HepG2 (cell line): ENCODE measurements around the gene NEURL1B. TPM values are rescaled to one million over a fixed set of nuclear protein-coding genes. Genes with fewer than 3 reads are reported as not detected.

Source experiments
- ATAC-seq: fragments of 200-7000 bp; cut with Tn5 transposase; 3 replicates; pipeline ENCODE4 v1.9.1; 2020; ENCODE audit warnings: mild to moderate bottlenecking, moderate library complexity
- BruUV-seq: library from RNA; stranded (reverse); fragments of 400-500 nt; replicated peaks from 2 replicates; lab custom pipeline; 2021; lab: Mats Ljungman, UMichigan
- CTCF ChIA-PET: fragments of 300-600 bp; formaldehyde crosslinking; extraction: SDS; loops from one replicate; lab custom pipeline; 2021; ENCODE audit warnings: low total read pairs, inconsistent platforms, low intra/inter-chr PET ratio; lab: Yijun Ruan, JAX
- POLR2A ChIA-PET: fragments of 350-600 bp; sonication (Branson Sonifier 250); formaldehyde crosslinking; loops from one replicate; lab custom pipeline; 2020; ENCODE audit warnings: antibody characterized with exemption, inconsistent platforms; lab: Yijun Ruan, JAX
- DNase-seq: peaks from one replicate; pipeline ENCODE4 v3.0.0-alpha.2; 2015; ENCODE audit warnings: low spot score
- FAIRE-seq: peaks from 3 replicates; lab custom pipeline; 2011; peaks lifted over from hg19 to GRCh38; lab: Jason Lieb, UNC
- H2AFZ ChIP-seq: one replicate; pipeline ENCODE4 v1.6.1; 2011; ENCODE audit warnings: low read length, inconsistent platforms
- H3K27ac ChIP-seq: fragments of 300-600 bp; 3 replicates; pipeline ENCODE4 v1.8.0; 2011; ENCODE audit warnings: mixed run types, mild to moderate bottlenecking, mixed read lengths, low read length, inconsistent platforms; ENCODE audit not compliant: insufficient read depth; ENCODE audit errors: extremely low read length
- H3K27me3 ChIP-seq, 2 experiments: fragments of 200-600 bp in 1 of 2; 2 replicates in 1 of 2; 3 replicates in 1 of 2; pipeline versions ENCODE4 v1.6.0 to v1.8.0; 2011; ENCODE audit warnings: low read length in 2 of 2, mild to moderate bottlenecking in 2 of 2, moderate library complexity in 2 of 2, inconsistent platforms in 1 of 2; ENCODE audit not compliant: insufficient read depth in 2 of 2, control insufficient read depth in 1 of 2
- H3K36me3 ChIP-seq, 2 experiments: fragments of 200-600 bp in 1 of 2; replicated peaks in 1 of 2; 2 replicates in 1 of 2; 3 replicates in 1 of 2; pipeline versions ENCODE4 v1.5.1 to v1.8.0; 2011; ENCODE audit warnings: low read length in 2 of 2, inconsistent platforms in 1 of 2; ENCODE audit not compliant: insufficient read depth in 2 of 2, control insufficient read depth in 1 of 2
- H3K4me1 ChIP-seq: 2 replicates; pipeline ENCODE4 v1.5.1; 2012; ENCODE audit warnings: low read length, inconsistent platforms; ENCODE audit not compliant: insufficient read depth
- H3K4me2 ChIP-seq: 2 replicates; pipeline ENCODE4 v1.6.0; 2011; ENCODE audit warnings: low read depth, low read length, inconsistent platforms
- H3K4me3 ChIP-seq, 3 experiments: fragments of 200-600 bp in 1 of 3; sonication (generic), shearing (Covaris generic) in 1 of 3; replicated peaks in 1 of 3; 2 replicates each; pipeline ENCODE4 v1.5.1; 2011 to 2016; ENCODE audit warnings: low read length in 3 of 3, inconsistent platforms in 2 of 3, low read depth in 2 of 3, mild to moderate bottlenecking in 2 of 3, control low read depth in 1 of 3, mixed read lengths in 1 of 3; ENCODE audit not compliant: insufficient read depth in 1 of 3
- H3K79me2 ChIP-seq: one replicate; pipeline ENCODE4 v1.6.1; 2011; ENCODE audit warnings: low read length, inconsistent platforms; ENCODE audit not compliant: insufficient read depth
- H3K9ac ChIP-seq: 2 replicates; pipeline ENCODE4 v1.6.0; 2011; ENCODE audit warnings: mild to moderate bottlenecking, low read depth, low read length, inconsistent platforms; ENCODE audit not compliant: insufficient read depth
- H3K9me3 ChIP-seq: 2 replicates; pipeline ENCODE4 v1.5.1; 2012; ENCODE audit warnings: mild to moderate bottlenecking, low read length
- H4K20me1 ChIP-seq: 2 replicates; pipeline ENCODE4 v1.6.0; 2011; ENCODE audit warnings: inconsistent platforms, mild to moderate bottlenecking, low read length, moderate library complexity; ENCODE audit not compliant: insufficient read depth
- BHLHE40 ChIP-seq: IDR thresholded peaks from 2 replicates; pipeline ENCODE4 v1.6.1; 2011; ENCODE audit warnings: low read length, improper control_type of control experiment
- HMGXB3 ChIP-seq: sonication (generic); formaldehyde crosslinking; IDR thresholded peaks from 2 replicates; pipeline ENCODE4 v1.4.0; 2020; ENCODE audit warnings: missing genetic modification reagents, borderline replicate concordance
- HNRNPLL ChIP-seq: fragments of 200-400 bp; formaldehyde crosslinking; IDR thresholded peaks from 2 replicates; pipeline ENCODE4 v1.6.1; 2017; ENCODE audit warnings: mild to moderate bottlenecking, low read depth, low read length; ENCODE audit not compliant: poor library complexity, severe bottlenecking
- KAT2B ChIP-seq: fragments of 150-350 bp; IDR thresholded peaks from 2 replicates; pipeline ENCODE4 v1.6.1; 2014; ENCODE audit warnings: low read depth, low read length, borderline replicate concordance
- NFE2L1 ChIP-seq: sonication (generic); formaldehyde crosslinking; IDR thresholded peaks from 2 replicates; pipeline ENCODE4 v1.4.0; 2020; ENCODE audit warnings: missing genetic modification reagents, mild to moderate bottlenecking, borderline replicate concordance
- PREB ChIP-seq: sonication (generic); formaldehyde crosslinking; IDR thresholded peaks from 2 replicates; pipeline ENCODE4 v1.4.0; 2020; ENCODE audit warnings: missing genetic modification reagents
- RXRA ChIP-seq: sonication (generic); formaldehyde crosslinking; IDR thresholded peaks from 2 replicates; pipeline ENCODE4 v1.5.1; 2020; ENCODE audit warnings: missing genetic modification reagents
- SATB2 ChIP-seq: sonication (generic); formaldehyde crosslinking; IDR thresholded peaks from 2 replicates; pipeline ENCODE4 v1.5.0; 2020; ENCODE audit warnings: missing genetic modification reagents
- ZBTB1 ChIP-seq: sonication (generic); formaldehyde crosslinking; IDR thresholded peaks from 2 replicates; pipeline ENCODE4 v1.4.0; 2020; ENCODE audit warnings: missing genetic modification reagents, borderline replicate concordance
- ZNF121 ChIP-seq: sonication (generic); formaldehyde crosslinking; IDR thresholded peaks from 2 replicates; pipeline ENCODE4 v1.5.0; 2020; ENCODE audit warnings: mild to moderate bottlenecking, missing genetic modification reagents
- ZNF280B ChIP-seq: sonication (generic); formaldehyde crosslinking; IDR thresholded peaks from 2 replicates; pipeline ENCODE4 v1.5.0; 2020; ENCODE audit warnings: missing genetic modification reagents, mild to moderate bottlenecking, borderline replicate concordance
- ZNF383 ChIP-seq: sonication (generic); formaldehyde crosslinking; IDR thresholded peaks from 2 replicates; pipeline ENCODE4 v1.4.0; 2020; ENCODE audit warnings: missing genetic modification reagents, mild to moderate bottlenecking, borderline replicate concordance
- ZNF75D ChIP-seq: sonication (generic); formaldehyde crosslinking; IDR thresholded peaks from 2 replicates; pipeline ENCODE4 v1.8.1; 2023; ENCODE audit warnings: missing genetic modification reagents, mild to moderate bottlenecking, borderline replicate concordance
- ZNF780A ChIP-seq: sonication (generic); formaldehyde crosslinking; IDR thresholded peaks from 2 replicates; pipeline ENCODE4 v1.8.0; 2022; ENCODE audit warnings: mild to moderate bottlenecking, missing genetic modification reagents, moderate library complexity
- WGBS: methylation state at CpG from one replicate; pipeline ENCODE4 v1.1.6; 2017; ENCODE audit warnings: low lambda C conversion rate; 5-methylcytosine and 5-hydroxymethylcytosine counted together
- in situ Hi-C: cut with HindIII; loops from 2 replicates; pipeline ENCODE4 v1.10.0; 2017; ENCODE audit warnings: low pct_unique_long_range_greater_than_20kb; ENCODE audit not compliant: extremely low pct_ligation_motif_present
- intact Hi-C: fragments of 100-400 bp; cut with micrococcal nuclease; formaldehyde crosslinking; loops from one replicate; pipeline ENCODE4 v1.10.0; 2022; ENCODE audit not compliant: unreplicated experiment
- polyA plus RNA-seq, 8 experiments: library from polyadenylated mRNA; depleted of rRNA in 3 of 8; stranded (reverse) in 7 of 8; unstranded in 1 of 8; fragments of >200 nt; fragmentation: Illumina TruSeq in 4 of 8; extraction: Trizol in 4 of 8; gene quantifications; 2 replicates each; pipeline versions ENCODE4 v1.2.1 to v1.2.3, GENCODE V29; 2011 to 2016; ENCODE audit warnings: low read depth in 4 of 8, missing spikeins in 1 of 8, mixed read lengths in 1 of 8; ENCODE audit not compliant: insufficient read depth in 1 of 8
- total RNA-seq, 5 experiments: library from RNA; depleted of rRNA; stranded (reverse); fragments of >200 nt; fragmentation: Illumina TruSeq; extraction: Trizol; gene quantifications; 2 replicates each; pipeline ENCODE4 v1.2.3, GENCODE V29; 2016; ENCODE audit warnings: low read depth in 1 of 5
- TF ChIP-seq, protein P1 (sequence below): sonication (generic); formaldehyde crosslinking; IDR thresholded peaks from 2 replicates; pipeline ENCODE4 v1.5.0; 2020; ENCODE audit warnings: mild to moderate bottlenecking, missing genetic modification reagents

Gene NEURL1B
- total and polyA plus RNA-seq, 2 of the 13 experiments (the other 11 are each of a cell fraction or from before 2014, with no cell fraction given) = 0.09 to 0.13 TPM

- in situ Hi-C loops = no loop called here
- Histone ChIP-seq H3K4me1 (no peaks in the 10 kb centered on the region), H3K36me3 (no peaks in the 10 kb centered on the region), H3K4me2 (no peak overlapping the region), H3K9ac (no peak overlapping the region), H3K4me3 (no peak overlapping the region), H3K79me2 (no peaks in the 10 kb centered on the region), H3K27ac (no peak overlapping the region), H2AFZ (no peak overlapping the region), H3K27me3 (peaks cover 2 to 9% of the 10 kb centered on the region in 2 experiments; a peak in 3 of 5 replicates), H4K20me1 (no peaks in the 10 kb centered on the region), H3K9me3 (no peaks in the 10 kb centered on the region)
- DNase-seq = no peak
- ChIA-PET CTCF (no interaction called here), POLR2A (no interaction called here)
- intact Hi-C loops = no loop called here
- WGBS = 28% methylated on average over 7 of the region's 8 CpGs
- no TSS peak for BruUV-seq
- ATAC-seq = no peak
- no peak for FAIRE-seq
- TF ChIP-seq NFE2L1 (CRISPR knock-in tag) (no peak), ZNF75D (CRISPR knock-in tag) (no peak), RXRA (CRISPR knock-in tag) (no peak), ZNF121 (CRISPR knock-in tag) (no peak), SATB2 (CRISPR knock-in tag) (no peak), ZNF383 (CRISPR knock-in tag) (no peak), HMGXB3 (CRISPR knock-in tag) (no peak), ZNF280B (CRISPR knock-in tag) (no peak), ZNF780A (CRISPR knock-in tag) (no peak), BHLHE40 (no peak), PREB (CRISPR knock-in tag) (no peak), KAT2B (no peak), ZBTB1 (CRISPR knock-in tag) (no peak), HNRNPLL (no peak)
- TF ChIP-seq, protein P1, sequence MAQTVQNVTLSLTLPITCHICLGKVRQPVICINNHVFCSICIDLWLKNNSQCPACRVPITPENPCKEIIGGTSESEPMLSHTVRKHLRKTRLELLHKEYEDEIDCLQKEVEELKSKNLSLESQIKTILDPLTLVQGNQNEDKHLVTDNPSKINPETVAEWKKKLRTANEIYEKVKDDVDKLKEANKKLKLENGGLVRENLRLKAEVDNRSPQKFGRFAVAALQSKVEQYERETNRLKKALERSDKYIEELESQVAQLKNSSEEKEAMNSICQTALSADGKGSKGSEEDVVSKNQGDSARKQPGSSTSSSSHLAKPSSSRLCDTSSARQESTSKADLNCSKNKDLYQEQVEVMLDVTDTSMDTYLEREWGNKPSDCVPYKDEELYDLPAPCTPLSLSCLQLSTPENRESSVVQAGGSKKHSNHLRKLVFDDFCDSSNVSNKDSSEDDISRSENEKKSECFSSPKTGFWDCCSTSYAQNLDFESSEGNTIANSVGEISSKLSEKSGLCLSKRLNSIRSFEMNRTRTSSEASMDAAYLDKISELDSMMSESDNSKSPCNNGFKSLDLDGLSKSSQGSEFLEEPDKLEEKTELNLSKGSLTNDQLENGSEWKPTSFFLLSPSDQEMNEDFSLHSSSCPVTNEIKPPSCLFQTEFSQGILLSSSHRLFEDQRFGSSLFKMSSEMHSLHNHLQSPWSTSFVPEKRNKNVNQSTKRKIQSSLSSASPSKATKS (CRISPR knock-in tag) = no peak
Observed at GRCh38 chr5:172611913-172612312, 29.1 kb upstream of the NEURL1B start.
